ENCODE data around the gene PCGF1.

DNA sequence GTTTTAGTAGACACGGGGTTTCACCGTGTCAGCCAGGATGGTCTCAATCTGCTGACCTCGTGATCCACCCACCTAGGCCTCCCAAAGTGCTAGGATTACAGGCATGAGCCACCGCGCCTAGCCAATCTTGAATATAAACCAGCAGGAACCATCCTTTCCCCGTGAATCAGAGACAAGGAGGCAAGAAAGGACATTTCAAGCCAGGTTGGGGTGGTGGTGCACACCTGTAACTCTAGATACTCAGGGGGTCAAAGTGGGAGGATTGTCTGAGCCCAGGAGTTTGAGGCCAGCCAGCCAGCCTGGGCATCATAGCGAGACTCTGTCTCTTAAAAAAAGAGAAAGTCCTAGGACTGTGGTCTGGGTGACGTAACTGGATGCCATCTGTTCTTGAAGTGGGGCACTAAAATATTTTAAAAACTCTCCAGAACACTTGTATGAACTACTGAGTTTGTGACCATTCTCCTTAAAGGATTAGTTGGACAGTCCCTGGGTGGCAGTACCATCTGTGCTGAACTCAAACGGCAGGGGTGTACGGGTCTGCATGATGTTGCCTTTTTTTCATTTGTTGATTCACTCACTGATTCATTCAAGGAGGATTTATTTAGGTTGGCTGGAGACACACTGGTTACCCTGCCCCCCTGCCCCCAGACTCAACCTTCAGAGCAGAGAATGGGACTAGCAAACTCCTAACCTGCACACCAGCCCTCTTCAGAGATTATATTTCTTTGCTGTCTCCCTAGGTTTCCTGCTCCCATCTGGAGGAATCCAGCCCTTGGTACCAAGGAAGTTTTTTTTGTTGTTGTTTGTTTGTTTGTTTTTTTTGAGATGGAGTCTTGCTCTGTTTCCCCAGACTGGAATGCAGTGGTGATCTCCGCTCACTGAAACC lies 3.9 kb upstream of the PCGF1 start:
- TF ChIP-seq CTCF (IDR thresholded peaks at IDR 0.05; ENCODE audit: borderline replicate concordance, extremely low read depth, low read length, poor library complexity, severe bottlenecking) (no peak), EZH2 (IDR thresholded peaks at IDR 0.05; ENCODE audit: borderline replicate concordance, low read depth, low read length, severe bottlenecking) (no peak)

All from DND-41 (cell line).